Measurements from ENCODE around the gene MYO16.

The MYO16 gene

GRCh38 chr13:108929532-108930206, 300.3 kb downstream of the MYO16 start:
- Histone ChIP-seq H4K8ac (ENCODE audit: low read length) (no peak overlapping the region), H2BK5ac (ENCODE audit: low read depth, low read length, poor library complexity, severe bottlenecking) (no peak overlapping the region), H3K9ac (ENCODE audit: low read length) (no peak overlapping the region), H3K27me3 (ENCODE audit: control insufficient read depth in 1 of 2, insufficient read depth in 1 of 2, low read length in 2 of 2) (no peaks in the 10 kb centered on the region), H3K27ac (ENCODE audit: low read length, poor library complexity, severe bottlenecking) (no peak overlapping the region), H2BK15ac (ENCODE audit: low read depth, poor library complexity, severe bottlenecking) (no peak overlapping the region), H3K4me1 (ENCODE audit: control insufficient read depth, insufficient read depth, low read depth, low read length) (no peaks in the 10 kb centered on the region), H3K9me3 (ENCODE audit: control insufficient read depth, low read length) (no peaks in the 10 kb centered on the region), H3K4me2 (ENCODE audit: low read length, poor library complexity, severe bottlenecking) (no peak overlapping the region), H2BK120ac (ENCODE audit: low read depth, low read length) (no peak overlapping the region), H3K14ac (ENCODE audit: low read length in 2 of 2) (no peak overlapping the region), H3K79me1 (replicated peaks; ENCODE audit: low read length, poor library complexity, severe bottlenecking) (no peaks in the 10 kb centered on the region), H4K91ac (ENCODE audit: low read length) (no peak overlapping the region), H3K23ac (ENCODE audit: low read length in 2 of 2) (no peak overlapping the region), H3K4ac (ENCODE audit: low read depth in 1 of 2, low read length in 2 of 2) (no peak overlapping the region), H3K36me3 (ENCODE audit: control insufficient read depth in 1 of 2, insufficient read depth in 2 of 2, low read depth in 1 of 2, low read length in 2 of 2) (no peaks in the 10 kb centered on the region), H3K4me3 (ENCODE audit: insufficient read depth in 1 of 2, low read depth in 1 of 2, low read length in 2 of 2) (no peak overlapping the region), H2AFZ (ENCODE audit: low read depth, low read length) (no peak overlapping the region), H2AK5ac (ENCODE audit: low read length, severe bottlenecking) (no peak overlapping the region), H2BK12ac (ENCODE audit: low read length in 2 of 2) (no peak overlapping the region), H3K18ac (ENCODE audit: low read depth in 1 of 2, low read length in 2 of 2) (no peak overlapping the region)
- no CpG with 5 or more reads among the region's 3 CpGs for WGBS
- DNase-seq, result no peak

DNA sequence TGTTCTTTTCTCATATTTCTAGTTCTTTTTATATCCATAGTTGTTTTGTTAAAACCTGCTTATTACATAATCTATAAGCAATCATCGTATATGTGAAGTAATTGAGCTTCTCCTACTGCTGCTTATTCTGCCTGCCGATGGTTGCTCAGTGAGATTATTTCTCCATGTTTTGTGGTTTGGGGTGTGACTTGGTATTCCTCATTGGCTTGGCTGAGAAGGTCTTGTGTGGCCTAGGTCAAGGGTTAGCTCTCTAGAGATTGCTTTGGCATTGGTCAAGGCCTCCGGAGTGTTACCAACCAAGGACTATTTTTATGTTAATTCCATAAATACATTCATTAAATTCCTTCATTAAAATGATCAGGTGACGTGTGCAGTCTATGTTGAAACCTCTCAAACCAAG, 302.8 kb downstream of the MYO16 start:
- no peak overlapping the region for H2BK15ac ChIP-seq (ENCODE audit: low read depth, poor library complexity, severe bottlenecking)
- no peak overlapping the region for H3K4ac ChIP-seq (ENCODE audit: low read depth in 1 of 2, low read length in 2 of 2)
- H4K91ac ChIP-seq (ENCODE audit: low read length), result no peak overlapping the region
- no peak overlapping the region for H2AFZ ChIP-seq (ENCODE audit: low read depth, low read length)
- H3K9ac ChIP-seq (ENCODE audit: low read length), result no peak overlapping the region
- H2BK5ac ChIP-seq (ENCODE audit: low read depth, low read length, poor library complexity, severe bottlenecking), result no peak overlapping the region
- H4K8ac ChIP-seq (ENCODE audit: low read length), result no peak overlapping the region
- H3K4me3 ChIP-seq (ENCODE audit: insufficient read depth in 1 of 2, low read depth in 1 of 2, low read length in 2 of 2), result no peak overlapping the region
- H3K27ac ChIP-seq (ENCODE audit: low read length, poor library complexity, severe bottlenecking), result no peak overlapping the region
- 89% methylated on average over 4 of the region's 4 CpGs for WGBS
- H2BK12ac ChIP-seq (ENCODE audit: low read length in 2 of 2), result no peak overlapping the region
- H3K4me1 ChIP-seq (ENCODE audit: control insufficient read depth, insufficient read depth, low read depth, low read length), result no peaks in the 10 kb centered on the region
- H3K14ac ChIP-seq (ENCODE audit: low read length in 2 of 2), result no peak overlapping the region
- H3K27me3 ChIP-seq (ENCODE audit: control insufficient read depth in 1 of 2, insufficient read depth in 1 of 2, low read length in 2 of 2), result no peaks in the 10 kb centered on the region
- H2AK5ac ChIP-seq (ENCODE audit: low read length, severe bottlenecking), result no peak overlapping the region
- no peak overlapping the region for H3K18ac ChIP-seq (ENCODE audit: low read depth in 1 of 2, low read length in 2 of 2)
- DNase-seq, result no peak
- H3K79me1 ChIP-seq (replicated peaks; ENCODE audit: low read length, poor library complexity, severe bottlenecking), result no peaks in the 10 kb centered on the region
- H3K9me3 ChIP-seq (ENCODE audit: control insufficient read depth, low read length), result no peaks in the 10 kb centered on the region
- H2BK120ac ChIP-seq (ENCODE audit: low read depth, low read length), result no peak overlapping the region
- H3K23ac ChIP-seq (ENCODE audit: low read length in 2 of 2), result no peak overlapping the region
- no peak overlapping the region for H3K4me2 ChIP-seq (ENCODE audit: low read length, poor library complexity, severe bottlenecking)
- no peaks in the 10 kb centered on the region for H3K36me3 ChIP-seq (ENCODE audit: control insufficient read depth in 1 of 2, insufficient read depth in 2 of 2, low read depth in 1 of 2, low read length in 2 of 2)

- no peak overlapping the region for H3K4me3 ChIP-seq (ENCODE audit: insufficient read depth in 1 of 2, low read depth in 1 of 2, low read length in 2 of 2)
- no peak overlapping the region for H3K4me2 ChIP-seq (ENCODE audit: low read length, poor library complexity, severe bottlenecking)
- H2BK120ac ChIP-seq (ENCODE audit: low read depth, low read length), result no peak overlapping the region
- H3K9ac ChIP-seq (ENCODE audit: low read length), result no peak overlapping the region
- no peaks in the 10 kb centered on the region for H3K9me3 ChIP-seq (ENCODE audit: control insufficient read depth, low read length)
- H2BK15ac ChIP-seq (ENCODE audit: low read depth, poor library complexity, severe bottlenecking), result no peak overlapping the region
- H2BK5ac ChIP-seq (ENCODE audit: low read depth, low read length, poor library complexity, severe bottlenecking), result no peak overlapping the region
- H2AFZ ChIP-seq (ENCODE audit: low read depth, low read length), result no peak overlapping the region
- no peak overlapping the region for H3K14ac ChIP-seq (ENCODE audit: low read length in 2 of 2)
- H3K4ac ChIP-seq (ENCODE audit: low read depth in 1 of 2, low read length in 2 of 2), result no peak overlapping the region
- no peaks in the 10 kb centered on the region for H3K79me1 ChIP-seq (replicated peaks; ENCODE audit: low read length, poor library complexity, severe bottlenecking)
- no peak overlapping the region for H3K23ac ChIP-seq (ENCODE audit: low read length in 2 of 2)
- H3K27ac ChIP-seq (ENCODE audit: low read length, poor library complexity, severe bottlenecking), result no peak overlapping the region
- H4K91ac ChIP-seq (ENCODE audit: low read length), result no peak overlapping the region
- H3K36me3 ChIP-seq (ENCODE audit: control insufficient read depth in 1 of 2, insufficient read depth in 2 of 2, low read depth in 1 of 2, low read length in 2 of 2), result no peaks in the 10 kb centered on the region
- DNase-seq, result no peak
- H3K18ac ChIP-seq (ENCODE audit: low read depth in 1 of 2, low read length in 2 of 2), result no peak overlapping the region
- no peak overlapping the region for H2BK12ac ChIP-seq (ENCODE audit: low read length in 2 of 2)
- no peak overlapping the region for H2AK5ac ChIP-seq (ENCODE audit: low read length, severe bottlenecking)
- H3K27me3 ChIP-seq (ENCODE audit: control insufficient read depth in 1 of 2, insufficient read depth in 1 of 2, low read length in 2 of 2), result no peaks in the 10 kb centered on the region
- H4K8ac ChIP-seq (ENCODE audit: low read length), result no peak overlapping the region
- H3K4me1 ChIP-seq (ENCODE audit: control insufficient read depth, insufficient read depth, low read depth, low read length), result no peaks in the 10 kb centered on the region
These were observed 303.6 kb downstream of the MYO16 start for GRCh38 chr13:108933061-108933460.

DNA sequence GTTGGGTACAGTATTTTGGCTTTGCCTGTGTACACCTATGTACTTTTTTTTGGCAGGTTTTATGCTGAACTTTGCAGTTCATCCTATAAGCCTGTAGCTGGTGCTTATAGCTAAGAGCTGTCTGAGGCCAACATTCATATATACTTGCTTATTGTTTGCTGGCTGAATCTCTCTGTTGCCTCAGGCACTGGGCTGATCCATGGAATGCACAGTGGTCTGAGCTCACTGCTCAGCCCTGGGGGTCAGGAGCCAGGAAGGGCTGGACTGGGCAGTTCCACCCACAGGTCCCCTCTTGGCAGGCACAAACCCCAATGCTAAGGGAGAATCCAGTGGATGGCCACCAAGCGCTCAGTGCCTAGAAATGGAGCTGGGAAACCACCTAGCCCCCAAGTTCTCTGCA, 308.7 kb downstream of the MYO16 start:
- H2BK15ac ChIP-seq (ENCODE audit: low read depth, poor library complexity, severe bottlenecking), result no peak overlapping the region
- no peak overlapping the region for H4K8ac ChIP-seq (ENCODE audit: low read length)
- H3K4me2 ChIP-seq (ENCODE audit: low read length, poor library complexity, severe bottlenecking), result no peak overlapping the region
- H3K4me1 ChIP-seq (ENCODE audit: control insufficient read depth, insufficient read depth, low read depth, low read length), result no peaks in the 10 kb centered on the region
- no peak overlapping the region for H3K9ac ChIP-seq (ENCODE audit: low read length)
- H3K27ac ChIP-seq (ENCODE audit: low read length, poor library complexity, severe bottlenecking), result no peak overlapping the region
- H2AFZ ChIP-seq (ENCODE audit: low read depth, low read length), result no peak overlapping the region
- H3K4ac ChIP-seq (ENCODE audit: low read depth in 1 of 2, low read length in 2 of 2), result no peak overlapping the region
- H3K23ac ChIP-seq (ENCODE audit: low read length in 2 of 2), result no peak overlapping the region
- no peak overlapping the region for H2BK120ac ChIP-seq (ENCODE audit: low read depth, low read length)
- no peak for DNase-seq
- no peak overlapping the region for H3K4me3 ChIP-seq (ENCODE audit: insufficient read depth in 1 of 2, low read depth in 1 of 2, low read length in 2 of 2)
- no peak overlapping the region for H3K14ac ChIP-seq (ENCODE audit: low read length in 2 of 2)
- H4K91ac ChIP-seq (ENCODE audit: low read length), result no peak overlapping the region
- H2BK12ac ChIP-seq (ENCODE audit: low read length in 2 of 2), result no peak overlapping the region
- WGBS, result 88% methylated on average over 1 of the region's 1 CpG
- no peak overlapping the region for H3K18ac ChIP-seq (ENCODE audit: low read depth in 1 of 2, low read length in 2 of 2)
- no peaks in the 10 kb centered on the region for H3K79me1 ChIP-seq (replicated peaks; ENCODE audit: low read length, poor library complexity, severe bottlenecking)
- H3K9me3 ChIP-seq (ENCODE audit: control insufficient read depth, low read length), result no peaks in the 10 kb centered on the region
- no peak overlapping the region for H2BK5ac ChIP-seq (ENCODE audit: low read depth, low read length, poor library complexity, severe bottlenecking)
- H3K27me3 ChIP-seq (ENCODE audit: control insufficient read depth in 1 of 2, insufficient read depth in 1 of 2, low read length in 2 of 2), result no peaks in the 10 kb centered on the region
- H3K36me3 ChIP-seq (ENCODE audit: control insufficient read depth in 1 of 2, insufficient read depth in 2 of 2, low read depth in 1 of 2, low read length in 2 of 2), result no peaks in the 10 kb centered on the region
- no peak overlapping the region for H2AK5ac ChIP-seq (ENCODE audit: low read length, severe bottlenecking)
